ENCODE results near the gene GRK3.
"Not testable (repeated sequence)": the region's sequence is repeated elsewhere in the genome, so short reads cannot be mapped to it uniquely, and the experiment has no call there.

GRK3 gene

DNA sequence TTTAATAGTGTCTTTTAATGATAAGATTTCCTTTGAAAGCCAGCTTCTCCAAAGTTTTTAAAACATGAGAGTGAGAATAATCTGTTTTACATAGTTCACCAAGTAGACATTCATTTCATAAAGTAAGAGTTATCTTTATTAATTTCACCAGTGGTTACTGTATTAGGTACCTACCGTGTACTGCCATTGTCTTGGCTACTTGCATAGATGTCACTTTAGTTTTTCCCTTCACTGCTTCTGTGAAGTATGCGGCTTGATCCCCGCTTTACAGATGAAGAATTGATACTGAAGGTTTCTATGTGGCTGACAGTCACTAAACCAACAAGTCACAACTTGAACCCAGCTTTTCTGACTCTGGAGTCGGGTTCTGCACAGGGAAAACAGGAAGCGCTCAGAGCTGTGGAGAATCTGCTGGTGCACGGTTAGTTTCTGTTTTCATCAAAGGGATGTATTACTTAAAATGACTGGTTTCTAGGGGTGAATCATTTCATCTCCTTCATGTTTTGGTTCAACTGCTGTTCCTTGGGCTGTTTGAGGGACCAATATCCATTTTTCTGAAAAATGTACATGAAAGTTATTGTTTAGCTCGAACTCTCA, 138.2 kb downstream of the GRK3 start:
- no peak overlapping the region for H3K9ac ChIP-seq (ENCODE audit: low read length)
- H3K27ac ChIP-seq (ENCODE audit: low read depth, low read length): no peak overlapping the region
- peaks cover 14% of the 10 kb centered on the region for H3K36me3 ChIP-seq (ENCODE audit: insufficient read depth, low read length)

DNA sequence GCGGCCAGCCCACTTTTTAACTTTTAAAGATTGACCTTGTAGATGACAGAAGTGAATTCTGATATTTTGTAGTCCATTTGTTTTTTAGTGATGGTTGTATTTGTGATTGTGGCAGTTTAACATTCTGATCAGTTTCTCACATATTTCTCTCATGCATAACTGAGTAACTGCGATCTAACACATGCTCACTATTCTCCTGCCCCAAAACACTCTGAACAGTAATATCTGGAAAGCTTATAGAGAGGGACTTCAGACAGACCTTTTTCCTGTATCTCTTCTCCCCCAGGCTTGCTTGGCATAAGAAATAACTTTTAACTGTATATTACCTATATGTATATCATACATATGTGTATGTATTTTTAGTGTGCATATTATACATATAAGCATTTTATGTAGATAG, 140.2 kb downstream of the GRK3 start:
- H3K36me3 ChIP-seq (ENCODE audit: insufficient read depth, low read length): peaks cover 14% of the 10 kb centered on the region
- H3K9ac ChIP-seq (ENCODE audit: low read length): no peak overlapping the region
- H3K27me3 ChIP-seq (ENCODE audit: control insufficient read depth in 1 of 2, insufficient read depth in 2 of 2, low read length in 2 of 2): no peaks in the 10 kb centered on the region
- no peak overlapping the region for H3K27ac ChIP-seq (ENCODE audit: low read depth, low read length)
- no peak overlapping the region for H3K4me3 ChIP-seq (ENCODE audit: low read depth in 1 of 2, low read length in 2 of 2)
- H3K9me3 ChIP-seq (ENCODE audit: low read length): no peaks in the 10 kb centered on the region
- peaks cover 6% of the 10 kb centered on the region for H3K4me1 ChIP-seq (ENCODE audit: insufficient read depth, low read length)

More for the DNA sequence above, 138.2 kb downstream of the GRK3 start:
- Histone ChIP-seq H3K9me3 (ENCODE audit: low read length) (no peaks in the 10 kb centered on the region), H3K4me1 (ENCODE audit: insufficient read depth, low read length) (peaks cover 6% of the 10 kb centered on the region), H3K27me3 (ENCODE audit: control insufficient read depth in 1 of 2, insufficient read depth in 2 of 2, low read length in 2 of 2) (no peaks in the 10 kb centered on the region), H3K4me3 (ENCODE audit: low read depth in 1 of 2, low read length in 2 of 2) (no peak overlapping the region)

DNA sequence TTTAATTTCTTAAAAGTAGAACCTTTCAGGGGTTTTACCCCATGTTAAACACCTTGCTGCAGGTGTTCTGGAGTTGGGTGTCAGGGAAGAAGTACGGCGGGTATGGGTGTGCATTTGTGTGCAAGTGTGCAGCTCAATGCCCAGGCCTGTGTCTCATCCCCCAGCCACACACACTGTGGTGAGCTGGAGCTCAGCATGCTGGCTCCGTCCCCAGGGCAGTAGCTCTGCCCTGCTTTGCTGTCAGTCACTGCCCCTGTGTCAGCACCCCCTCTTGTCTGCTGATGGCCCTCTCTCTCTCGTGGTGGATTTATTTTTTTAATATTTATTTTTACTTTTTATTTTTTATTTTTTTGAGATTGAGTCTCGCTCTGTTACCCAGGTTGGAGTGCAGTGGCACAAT, 141.7 kb downstream of the GRK3 start:
- Histone ChIP-seq H3K36me3 (ENCODE audit: insufficient read depth, low read length) (peaks cover 23% of the 10 kb centered on the region), H3K4me1 (ENCODE audit: insufficient read depth, low read length) (peaks cover 3% of the 10 kb centered on the region), H3K9me3 (ENCODE audit: low read length) (no peaks in the 10 kb centered on the region), H3K27me3 (ENCODE audit: control insufficient read depth in 1 of 2, insufficient read depth in 2 of 2, low read length in 2 of 2) (no peaks in the 10 kb centered on the region), H3K9ac (ENCODE audit: low read length) (no peak overlapping the region), H3K4me3 (ENCODE audit: low read depth in 1 of 2, low read length in 2 of 2) (no peak overlapping the region), H3K27ac (ENCODE audit: low read depth, low read length) (no peak overlapping the region)

DNA sequence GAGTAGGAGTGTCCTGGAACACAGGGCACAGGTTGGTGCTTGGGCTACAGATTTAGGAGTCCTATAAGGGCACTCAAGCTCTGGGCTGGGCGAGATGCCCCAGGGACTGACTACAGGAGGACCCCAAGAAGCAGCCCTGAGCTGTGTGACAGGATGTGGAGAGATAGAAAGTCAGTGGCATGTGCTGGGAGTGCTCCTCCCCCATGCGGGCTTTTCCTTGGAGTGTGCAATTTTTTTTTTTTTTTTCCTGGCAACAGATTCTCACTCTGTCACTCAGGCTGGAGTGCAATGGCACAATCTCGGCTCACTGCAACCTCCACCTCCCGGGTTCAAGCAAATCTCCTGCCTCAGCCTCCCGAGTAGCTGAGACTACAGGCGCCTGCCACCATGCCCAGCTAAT, 144.0 kb downstream of the GRK3 start:
- not testable (repeated sequence) for H3K9ac ChIP-seq (ENCODE audit: low read length); H3K27me3 ChIP-seq (ENCODE audit: control insufficient read depth in 1 of 2, insufficient read depth in 2 of 2, low read length in 2 of 2); H3K4me1 ChIP-seq (ENCODE audit: insufficient read depth, low read length); H3K27ac ChIP-seq (ENCODE audit: low read depth, low read length); H3K9me3 ChIP-seq (ENCODE audit: low read length); H3K4me3 ChIP-seq (ENCODE audit: low read depth in 1 of 2, low read length in 2 of 2)
- H3K36me3 ChIP-seq (ENCODE audit: insufficient read depth, low read length): peaks cover 32% of the 10 kb centered on the region

DNA sequence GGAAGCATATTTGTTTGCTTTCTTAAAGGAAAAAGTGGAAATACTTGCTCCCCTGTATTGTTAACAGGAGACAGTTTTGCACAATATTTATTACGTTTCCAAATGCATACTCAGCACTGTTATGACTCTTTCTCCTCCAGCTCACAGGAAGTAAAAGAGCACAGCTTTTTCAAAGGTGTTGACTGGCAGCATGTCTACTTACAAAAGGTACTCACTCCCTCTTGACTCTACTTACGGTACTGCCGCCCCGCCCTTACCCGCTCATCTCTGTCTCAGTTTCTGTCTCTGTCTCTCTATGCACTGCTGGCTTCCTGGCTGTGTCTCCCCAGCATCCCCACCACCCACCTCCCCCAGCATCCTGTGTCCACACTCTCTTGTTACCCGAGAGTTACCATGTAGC, 145.3 kb downstream of the GRK3 start:
- Histone ChIP-seq H3K27ac (ENCODE audit: low read depth, low read length) (no peak overlapping the region), H3K4me3 (ENCODE audit: low read depth in 1 of 2, low read length in 2 of 2) (no peak overlapping the region), H3K9me3 (ENCODE audit: low read length) (no peaks in the 10 kb centered on the region), H3K36me3 (ENCODE audit: insufficient read depth, low read length) (peaks cover 28% of the 10 kb centered on the region), H3K4me1 (ENCODE audit: insufficient read depth, low read length) (no peaks in the 10 kb centered on the region), H3K9ac (ENCODE audit: low read length) (no peak overlapping the region), H3K27me3 (ENCODE audit: control insufficient read depth in 1 of 2, insufficient read depth in 2 of 2, low read length in 2 of 2) (no peaks in the 10 kb centered on the region)

DNA sequence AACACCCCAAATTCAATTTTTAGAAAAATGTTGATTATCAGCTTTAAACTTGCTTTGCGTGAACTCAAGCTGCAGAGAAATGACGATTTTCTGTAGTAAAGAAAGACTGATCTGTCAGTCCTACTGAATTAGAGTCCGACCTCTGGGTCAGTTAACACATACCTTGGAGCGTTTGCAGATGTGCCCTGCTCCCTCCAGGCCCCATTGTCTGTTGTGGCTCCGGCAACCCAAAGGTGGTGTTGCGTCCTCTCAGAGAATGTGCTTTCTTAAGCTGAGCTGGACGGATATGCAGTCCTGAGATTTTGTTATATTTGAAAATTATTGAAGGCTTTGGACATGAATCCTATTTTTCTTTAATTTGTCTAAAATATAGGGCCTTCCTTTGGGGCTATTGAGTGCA, 146.0 kb downstream of the GRK3 start:
- Histone ChIP-seq H3K27me3 (ENCODE audit: control insufficient read depth in 1 of 2, insufficient read depth in 2 of 2, low read length in 2 of 2) (no peaks in the 10 kb centered on the region), H3K36me3 (ENCODE audit: insufficient read depth, low read length) (peaks cover 28% of the 10 kb centered on the region)

DNA sequence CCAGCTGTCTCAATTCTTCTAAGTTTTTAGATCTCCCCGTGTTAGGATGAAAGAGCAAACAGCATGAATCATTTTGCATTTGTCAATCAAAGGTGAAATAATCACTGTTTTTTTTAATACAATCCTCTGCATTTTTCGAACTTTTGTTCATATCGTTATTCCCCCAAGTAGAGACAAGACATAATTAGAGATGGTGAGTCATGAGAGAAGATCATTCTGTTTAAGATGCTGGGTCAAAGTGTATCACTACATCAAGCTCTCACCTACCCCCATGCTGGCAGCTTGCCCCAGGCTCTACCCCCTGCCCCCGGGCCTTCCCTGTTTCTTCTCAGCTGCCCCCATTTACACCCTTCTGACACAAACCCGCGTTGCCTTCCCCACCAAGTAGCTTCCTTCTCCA, 147.0 kb downstream of the GRK3 start:
- H3K4me1 ChIP-seq (ENCODE audit: insufficient read depth, low read length): no peaks in the 10 kb centered on the region
- peaks cover 28% of the 10 kb centered on the region for H3K36me3 ChIP-seq (ENCODE audit: insufficient read depth, low read length)
- no peak overlapping the region for H3K4me3 ChIP-seq (ENCODE audit: low read depth in 1 of 2, low read length in 2 of 2)
- no peak overlapping the region for H3K9ac ChIP-seq (ENCODE audit: low read length)
- H3K27ac ChIP-seq (ENCODE audit: low read depth, low read length): no peak overlapping the region
- H3K9me3 ChIP-seq (ENCODE audit: low read length): no peaks in the 10 kb centered on the region
- H3K27me3 ChIP-seq (ENCODE audit: control insufficient read depth in 1 of 2, insufficient read depth in 2 of 2, low read length in 2 of 2): no peaks in the 10 kb centered on the region

More for the DNA sequence above, 146.0 kb downstream of the GRK3 start:
- Histone ChIP-seq H3K4me3 (ENCODE audit: low read depth in 1 of 2, low read length in 2 of 2) (no peak overlapping the region), H3K9ac (ENCODE audit: low read length) (no peak overlapping the region), H3K4me1 (ENCODE audit: insufficient read depth, low read length) (no peaks in the 10 kb centered on the region), H3K9me3 (ENCODE audit: low read length) (no peaks in the 10 kb centered on the region), H3K27ac (ENCODE audit: low read depth, low read length) (no peak overlapping the region)

DNA sequence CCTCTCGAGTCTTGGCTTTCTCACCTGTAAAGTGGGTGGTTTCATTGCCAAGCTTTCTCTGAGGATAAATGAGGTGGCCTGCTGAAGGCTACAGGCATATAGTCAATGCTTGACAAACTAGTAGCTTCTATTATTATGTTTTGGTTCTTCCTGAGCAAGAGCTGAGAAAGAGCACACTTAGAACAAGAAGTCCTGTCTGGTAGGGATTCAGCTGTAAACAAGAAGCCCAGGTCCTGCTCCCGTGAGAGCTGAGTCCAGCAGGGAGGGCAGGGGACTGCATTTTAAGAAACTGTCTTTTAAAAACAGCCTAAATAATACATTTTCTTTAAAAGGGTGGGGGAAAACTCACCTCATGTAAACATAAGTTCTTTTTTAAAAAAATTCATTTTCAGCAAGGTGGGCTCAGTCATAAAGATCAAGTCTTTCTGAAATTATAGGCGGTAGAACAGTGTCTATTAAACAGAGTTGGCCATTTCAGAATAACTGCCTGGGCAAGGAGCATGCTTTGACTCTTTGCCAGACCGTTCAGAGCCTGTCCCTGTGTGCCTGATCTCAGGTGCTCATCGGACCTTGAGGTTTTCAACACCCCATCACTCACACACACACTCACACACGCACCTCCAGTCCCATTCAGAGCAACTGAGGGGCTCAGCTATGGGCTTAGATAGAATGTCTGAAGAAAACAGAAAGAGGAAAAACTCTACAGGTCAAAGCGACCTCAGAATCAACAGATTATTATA, 148.4 kb downstream of the GRK3 start:
- Histone ChIP-seq H3K27ac (ENCODE audit: low read depth, low read length) (no peak overlapping the region), H3K9ac (ENCODE audit: low read length) (no peak overlapping the region)

DNA sequence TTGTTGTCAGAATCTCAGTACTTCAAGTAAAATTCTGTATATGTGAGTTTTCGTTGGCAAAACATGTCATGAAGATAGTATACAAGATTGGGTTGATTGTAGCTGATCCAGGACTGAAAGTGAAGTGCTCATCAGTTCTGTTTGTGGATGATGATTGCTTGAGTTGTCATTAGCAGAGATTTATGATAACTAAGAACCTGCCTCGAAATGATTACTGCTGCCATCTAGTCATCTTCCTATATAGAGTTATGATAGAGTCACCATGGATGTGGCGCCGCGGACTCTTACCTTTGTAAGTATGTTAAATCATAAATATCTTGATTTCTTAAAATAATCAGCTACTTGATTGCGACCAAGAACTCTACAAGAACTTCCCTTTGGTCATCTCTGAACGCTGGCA, 149.6 kb downstream of the GRK3 start:
- Histone ChIP-seq H3K36me3 (ENCODE audit: insufficient read depth, low read length) (peaks cover 25% of the 10 kb centered on the region), H3K27me3 (ENCODE audit: control insufficient read depth in 1 of 2, insufficient read depth in 2 of 2, low read length in 2 of 2) (no peaks in the 10 kb centered on the region), H3K4me3 (ENCODE audit: low read depth in 1 of 2, low read length in 2 of 2) (no peak overlapping the region), H3K9me3 (ENCODE audit: low read length) (no peaks in the 10 kb centered on the region), H3K27ac (ENCODE audit: low read depth, low read length) (no peak overlapping the region), H3K4me1 (ENCODE audit: insufficient read depth, low read length) (no peaks in the 10 kb centered on the region), H3K9ac (ENCODE audit: low read length) (no peak overlapping the region)

More for the DNA sequence above, 148.4 kb downstream of the GRK3 start:
- H3K4me3 ChIP-seq (ENCODE audit: low read depth in 1 of 2, low read length in 2 of 2): no peak overlapping the region
- no peaks in the 10 kb centered on the region for H3K9me3 ChIP-seq (ENCODE audit: low read length)
- H3K4me1 ChIP-seq (ENCODE audit: insufficient read depth, low read length): no peaks in the 10 kb centered on the region
- peaks cover 25% of the 10 kb centered on the region for H3K36me3 ChIP-seq (ENCODE audit: insufficient read depth, low read length)
- no peaks in the 10 kb centered on the region for H3K27me3 ChIP-seq (ENCODE audit: control insufficient read depth in 1 of 2, insufficient read depth in 2 of 2, low read length in 2 of 2)

DNA sequence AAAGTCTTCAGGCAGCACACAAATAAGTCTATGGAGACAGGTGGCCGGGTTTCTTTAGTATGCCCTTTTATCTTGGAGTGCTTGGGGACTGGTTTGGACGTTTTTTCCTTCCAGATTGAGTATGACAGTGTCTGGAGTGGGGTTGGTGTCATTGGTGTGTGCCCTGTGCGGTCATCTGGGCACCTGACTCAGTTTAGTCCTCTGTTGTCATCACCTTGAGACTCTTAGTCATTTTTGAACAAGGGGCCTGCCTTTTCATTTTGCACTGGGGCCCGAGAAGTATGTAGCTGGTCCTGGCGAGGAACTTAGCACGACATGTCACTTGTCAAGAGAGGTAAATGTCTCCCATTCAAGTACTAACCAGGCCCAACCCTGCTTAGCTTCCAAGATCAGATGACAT, 150.3 kb downstream of the GRK3 start:
- Histone ChIP-seq H3K36me3 (ENCODE audit: insufficient read depth, low read length) (peaks cover 25% of the 10 kb centered on the region), H3K9ac (ENCODE audit: low read length) (no peak overlapping the region), H3K27ac (ENCODE audit: low read depth, low read length) (no peak overlapping the region), H3K4me1 (ENCODE audit: insufficient read depth, low read length) (no peaks in the 10 kb centered on the region), H3K27me3 (ENCODE audit: control insufficient read depth in 1 of 2, insufficient read depth in 2 of 2, low read length in 2 of 2) (no peaks in the 10 kb centered on the region), H3K4me3 (ENCODE audit: low read depth in 1 of 2, low read length in 2 of 2) (no peak overlapping the region), H3K9me3 (ENCODE audit: low read length) (no peaks in the 10 kb centered on the region)

DNA sequence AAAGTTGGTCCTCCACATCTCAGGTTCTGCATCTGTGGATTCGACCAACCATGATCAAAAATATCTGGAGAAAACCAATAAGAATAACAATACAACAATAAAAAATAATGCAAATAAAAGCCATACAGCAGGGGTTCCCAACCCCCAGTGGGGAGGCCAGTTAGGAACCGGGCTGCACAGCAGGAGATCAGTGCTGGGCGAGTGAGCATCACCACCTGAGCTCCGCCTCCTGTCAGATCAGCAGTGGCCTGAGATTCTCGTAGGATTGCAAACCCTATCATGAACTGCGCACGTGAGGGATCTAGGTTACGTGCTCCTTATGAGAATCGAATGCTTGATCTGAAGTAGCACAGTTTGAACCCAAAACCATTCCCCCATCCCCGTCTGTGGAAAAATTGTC, 152.2 kb downstream of the GRK3 start:
- Histone ChIP-seq H3K36me3 (ENCODE audit: insufficient read depth, low read length) (peaks cover 11% of the 10 kb centered on the region), H3K27me3 (ENCODE audit: control insufficient read depth in 1 of 2, insufficient read depth in 2 of 2, low read length in 2 of 2) (no peaks in the 10 kb centered on the region), H3K9ac (ENCODE audit: low read length) (no peak overlapping the region), H3K9me3 (ENCODE audit: low read length) (no peaks in the 10 kb centered on the region), H3K27ac (ENCODE audit: low read depth, low read length) (no peak overlapping the region), H3K4me1 (ENCODE audit: insufficient read depth, low read length) (no peaks in the 10 kb centered on the region), H3K4me3 (ENCODE audit: low read depth in 1 of 2, low read length in 2 of 2) (no peak overlapping the region)

All from muscle layer of colon (tissue), 2 donors.